DOHH2 (cell line): ENCODE measurements around the gene TCF3.

Source experiments
- H3F3A ChIP-seq: fragments of 200-600 bp; sonication (generic), shearing (Covaris generic); 2 replicates; pipeline ENCODE4 v1.6.0; 2016; ENCODE audit warnings: antibody characterized with exemption, mild to moderate bottlenecking; ENCODE audit not compliant: control insufficient read depth, insufficient read depth
- H3K27ac ChIP-seq: fragments of 200-600 bp; sonication (generic); 2 replicates; pipeline ENCODE4 v1.5.1; 2014; ENCODE audit warnings: low read depth, mild to moderate bottlenecking, low read length, moderate library complexity
- H3K27me3 ChIP-seq: fragments of 200-600 bp; sonication (generic); 2 replicates; pipeline ENCODE4 v1.6.1; 2014; ENCODE audit warnings: mild to moderate bottlenecking, low read length, mixed read lengths; ENCODE audit not compliant: control insufficient read depth
- H3K36me3 ChIP-seq: fragments of 200-600 bp; sonication (generic); 2 replicates; pipeline ENCODE4 v1.6.1; 2014; ENCODE audit warnings: mild to moderate bottlenecking, low read length, moderate library complexity, mixed read lengths; ENCODE audit not compliant: control insufficient read depth
- H3K4me1 ChIP-seq: fragments of 200-600 bp; sonication (generic); 2 replicates; pipeline ENCODE4 v1.6.1; 2014; ENCODE audit warnings: mild to moderate bottlenecking, low read length, mixed read lengths; ENCODE audit not compliant: control insufficient read depth
- H3K4me2 ChIP-seq: fragments of 200-600 bp; sonication (generic); 2 replicates; pipeline ENCODE4 v1.6.0; 2014; ENCODE audit warnings: mild to moderate bottlenecking, low read length, moderate library complexity
- H3K4me3 ChIP-seq: fragments of 200-600 bp; sonication (generic); 2 replicates; pipeline ENCODE4 v1.5.1; 2014; ENCODE audit warnings: mild to moderate bottlenecking, low read length, mixed read lengths
- H3K79me2 ChIP-seq: fragments of 200-600 bp; sonication (generic); 2 replicates; pipeline ENCODE4 v1.6.1; 2014; ENCODE audit warnings: mild to moderate bottlenecking, low read length, mixed read lengths; ENCODE audit not compliant: control insufficient read depth
- H3K9me2 ChIP-seq: fragments of 200-600 bp; sonication (generic); replicated peaks from 2 replicates; pipeline ENCODE4 v1.6.1; 2014; ENCODE audit warnings: mild to moderate bottlenecking, low read length, mixed read lengths; ENCODE audit not compliant: control insufficient read depth
- H3K9me3 ChIP-seq: fragments of 200-600 bp; sonication (generic); 2 replicates; pipeline ENCODE4 v1.6.1; 2014; ENCODE audit warnings: antibody characterized with exemption, low read length, mixed read lengths; ENCODE audit not compliant: control insufficient read depth, insufficient read depth
- H4K20me1 ChIP-seq: fragments of 200-600 bp; sonication (generic); 2 replicates; pipeline ENCODE4 v1.6.0; 2014; ENCODE audit warnings: low read depth, mild to moderate bottlenecking, antibody characterized with exemption, low read length, moderate library complexity; ENCODE audit not compliant: control insufficient read depth, insufficient read depth
- EZH2phosphoT487 ChIP-seq: fragments of 200-600 bp; sonication (generic); IDR thresholded peaks from 2 replicates; pipeline ENCODE4 v1.6.1; 2017; ENCODE audit warnings: borderline replicate concordance, mild to moderate bottlenecking, antibody characterized with exemption, low read length, moderate library complexity, mixed read lengths
- TF ChIP-seq, protein P1 (sequence below): fragments of 200-600 bp; sonication (generic); IDR thresholded peaks from one replicate; pipeline ENCODE4 v1.5.1; 2014; ENCODE audit warnings: antibody characterized with exemption, mild to moderate bottlenecking, low read depth, low read length; ENCODE audit not compliant: poor library complexity, severe bottlenecking

TCF3 gene

DNA sequence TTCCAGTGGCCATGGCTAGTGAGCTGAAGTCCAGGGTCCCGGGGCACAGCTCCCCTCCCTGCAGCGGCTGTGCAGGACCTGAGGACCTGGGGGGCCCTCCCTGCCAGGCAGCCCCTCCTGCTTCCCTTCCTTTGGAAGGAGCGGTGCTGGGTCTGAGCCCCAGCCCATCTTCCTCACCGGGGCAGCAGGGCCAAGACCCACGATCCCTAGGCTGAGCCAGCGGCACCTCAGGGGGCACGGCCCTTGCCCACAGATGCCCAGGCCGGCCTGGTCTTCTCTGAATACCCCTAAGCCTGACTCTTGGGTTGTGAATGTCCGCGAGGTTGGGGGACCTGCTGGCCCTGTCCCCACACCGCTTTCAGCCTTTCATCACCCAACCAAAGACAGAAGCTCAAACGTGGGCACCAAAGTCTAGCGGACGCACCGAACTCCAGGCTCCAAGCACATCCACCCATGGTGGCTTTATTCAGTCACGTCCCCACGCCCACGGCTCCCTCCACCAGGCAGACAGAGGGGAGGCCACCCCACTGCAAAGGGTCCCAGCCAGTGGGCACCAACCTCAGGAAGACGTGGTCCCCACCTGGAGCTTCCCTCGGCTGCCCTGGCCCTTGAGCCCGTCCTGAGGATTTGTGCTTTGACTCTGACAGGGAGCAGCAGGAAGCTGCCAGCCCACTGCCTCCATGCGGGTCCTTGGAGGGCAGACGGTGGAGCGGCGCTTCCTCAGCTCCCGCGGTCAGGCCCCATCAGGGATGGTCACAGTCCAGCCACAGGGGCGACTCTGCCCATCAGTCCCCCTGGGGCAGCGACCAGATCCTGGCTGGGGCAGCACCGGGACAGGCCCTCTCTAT, 75.9 kb downstream of the TCF3 start:
- no peaks in the 10 kb centered on the region for H3K9me3 ChIP-seq
- H3K4me3 ChIP-seq, result no peak overlapping the region
- H3K4me2 ChIP-seq, result no peak overlapping the region
- no peaks in the 10 kb centered on the region for H3K9me2 ChIP-seq
- H3K27ac ChIP-seq, result no peak overlapping the region
- H3K4me1 ChIP-seq, result no peaks in the 10 kb centered on the region
- TF ChIP-seq EZH2phosphoT487, result no peak
- TF ChIP-seq, protein P1, sequence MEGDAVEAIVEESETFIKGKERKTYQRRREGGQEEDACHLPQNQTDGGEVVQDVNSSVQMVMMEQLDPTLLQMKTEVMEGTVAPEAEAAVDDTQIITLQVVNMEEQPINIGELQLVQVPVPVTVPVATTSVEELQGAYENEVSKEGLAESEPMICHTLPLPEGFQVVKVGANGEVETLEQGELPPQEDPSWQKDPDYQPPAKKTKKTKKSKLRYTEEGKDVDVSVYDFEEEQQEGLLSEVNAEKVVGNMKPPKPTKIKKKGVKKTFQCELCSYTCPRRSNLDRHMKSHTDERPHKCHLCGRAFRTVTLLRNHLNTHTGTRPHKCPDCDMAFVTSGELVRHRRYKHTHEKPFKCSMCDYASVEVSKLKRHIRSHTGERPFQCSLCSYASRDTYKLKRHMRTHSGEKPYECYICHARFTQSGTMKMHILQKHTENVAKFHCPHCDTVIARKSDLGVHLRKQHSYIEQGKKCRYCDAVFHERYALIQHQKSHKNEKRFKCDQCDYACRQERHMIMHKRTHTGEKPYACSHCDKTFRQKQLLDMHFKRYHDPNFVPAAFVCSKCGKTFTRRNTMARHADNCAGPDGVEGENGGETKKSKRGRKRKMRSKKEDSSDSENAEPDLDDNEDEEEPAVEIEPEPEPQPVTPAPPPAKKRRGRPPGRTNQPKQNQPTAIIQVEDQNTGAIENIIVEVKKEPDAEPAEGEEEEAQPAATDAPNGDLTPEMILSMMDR, result no peak
- no peaks in the 10 kb centered on the region for H3K27me3 ChIP-seq
- H3F3A ChIP-seq, result peaks cover 4% of the 10 kb centered on the region; the same call in 1 of the 2 replicates
- H4K20me1 ChIP-seq, result no peaks in the 10 kb centered on the region
- H3K79me2 ChIP-seq, result no peaks in the 10 kb centered on the region
- peaks cover 45% of the 10 kb centered on the region for H3K36me3 ChIP-seq

DNA sequence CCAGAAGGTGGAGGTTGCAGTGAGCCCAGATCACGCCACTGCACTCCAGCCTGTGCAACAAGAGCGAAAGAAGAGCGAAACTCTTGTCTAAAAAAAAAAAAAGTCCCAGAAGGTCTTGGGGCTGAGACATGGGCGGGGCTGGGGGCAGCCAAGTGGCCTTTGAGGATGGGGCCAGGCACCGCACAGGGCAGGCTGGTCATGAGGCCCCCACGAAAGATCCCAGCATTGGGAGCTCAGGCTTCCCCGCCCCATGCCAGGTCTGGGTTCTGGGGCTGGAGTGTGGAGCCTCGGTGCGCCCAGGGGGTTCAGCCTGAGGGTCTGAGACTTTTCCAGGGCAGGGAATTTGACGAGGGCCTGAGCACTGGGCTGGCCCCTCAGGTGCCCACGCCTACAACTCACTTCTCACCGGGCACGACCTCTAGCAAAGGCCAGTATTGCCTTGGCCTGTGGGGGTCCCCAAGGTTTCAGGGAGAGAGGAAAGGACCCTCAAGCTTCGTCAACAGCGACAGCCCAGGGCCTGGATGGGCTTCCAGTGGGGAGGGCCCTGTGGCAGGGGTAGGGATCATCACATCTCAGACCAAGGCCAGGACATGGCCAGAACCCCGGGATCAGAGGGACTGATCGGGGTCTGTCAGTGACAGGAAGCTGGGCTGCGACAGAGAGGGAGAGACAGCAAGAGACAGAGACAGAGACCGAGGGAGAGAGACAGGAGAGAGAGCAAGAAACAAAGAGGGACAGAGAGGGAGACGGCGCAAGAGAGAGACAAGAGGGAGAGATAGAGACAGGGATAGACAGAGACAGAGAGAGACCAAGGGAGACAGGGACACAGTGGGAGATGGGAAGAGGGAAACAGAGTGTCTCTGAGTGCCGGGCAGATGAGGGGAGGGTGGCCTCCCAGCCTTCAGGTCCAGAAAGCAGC, 76.8 kb downstream of the TCF3 start:
- Histone ChIP-seq H3K27ac (no peak overlapping the region), H3F3A (peaks cover 4% of the 10 kb centered on the region; the same call in 1 of the 2 replicates), H3K9me2 (no peaks in the 10 kb centered on the region), H3K4me1 (no peaks in the 10 kb centered on the region), H3K36me3 (peaks cover 36% of the 10 kb centered on the region), H3K27me3 (no peaks in the 10 kb centered on the region), H3K9me3 (no peaks in the 10 kb centered on the region), H3K79me2 (no peaks in the 10 kb centered on the region), H3K4me3 (no peak overlapping the region), H4K20me1 (no peaks in the 10 kb centered on the region), H3K4me2 (no peak overlapping the region)
- TF ChIP-seq EZH2phosphoT487, result no peak
- TF ChIP-seq, protein P1, result no peak

DNA sequence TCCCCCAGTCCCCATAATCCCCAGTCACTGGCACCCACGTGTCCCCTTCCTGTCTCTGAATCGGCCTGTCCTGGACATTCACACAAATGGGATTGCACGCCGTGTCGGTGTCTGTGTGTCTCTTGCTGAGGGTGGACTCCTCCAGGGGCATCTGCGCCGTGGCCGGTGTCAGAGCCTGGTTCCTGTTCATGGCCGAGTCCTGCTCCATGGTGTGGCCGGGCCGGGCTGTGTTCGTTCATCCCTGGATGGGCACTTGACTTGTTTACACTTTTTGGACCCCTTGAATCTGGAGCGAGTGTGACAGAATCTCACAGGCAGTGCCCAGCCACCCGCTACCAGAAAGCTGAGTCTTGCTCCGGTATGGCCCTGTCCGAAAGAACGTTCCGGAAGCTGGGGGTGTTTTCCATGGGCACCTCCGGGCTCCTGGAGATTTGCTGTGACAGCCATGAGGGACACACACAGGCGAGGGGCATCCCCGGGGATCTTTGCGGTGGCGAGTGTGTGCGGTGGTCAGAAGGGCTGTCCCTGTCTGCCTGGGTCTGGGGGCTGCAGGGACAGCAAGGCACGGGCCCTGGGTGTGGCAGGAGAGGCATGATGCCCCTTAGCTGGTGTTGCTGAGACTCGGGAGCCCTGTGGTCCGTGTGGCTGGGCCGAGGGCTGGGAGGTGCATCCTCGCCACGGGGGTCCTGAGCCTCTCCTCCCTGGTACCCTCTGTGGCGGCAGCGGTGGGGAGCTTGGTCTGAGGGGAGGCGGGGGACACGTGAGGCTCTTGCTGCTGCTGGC, 77.9 kb downstream of the TCF3 start:
- no peaks in the 10 kb centered on the region for H4K20me1 ChIP-seq

More for the DNA sequence above, 77.9 kb downstream of the TCF3 start:
- Histone ChIP-seq H3K4me2 (no peak overlapping the region), H3K4me3 (no peak overlapping the region), H3K9me2 (no peaks in the 10 kb centered on the region), H3K4me1 (peaks cover 4% of the 10 kb centered on the region), H3K27me3 (peaks cover 2% of the 10 kb centered on the region; the same call in 1 of the 2 replicates), H3K27ac (no peak overlapping the region), H3K36me3 (peaks cover 27% of the 10 kb centered on the region), H3K79me2 (no peaks in the 10 kb centered on the region), H3F3A (peaks cover 9% of the 10 kb centered on the region), H3K9me3 (no peaks in the 10 kb centered on the region)
- TF ChIP-seq EZH2phosphoT487, result no peak
- TF ChIP-seq, protein P1, result no peak
